HG03378 (cell line): Measurements from ENCODE around the gene NECAB2.

ENCODE experiments used
- ATAC-seq: cut with Tn5 transposase; IDR thresholded peaks from one replicate; pipeline ENCODE4 v1.9.1; 2021; ENCODE audit warnings: mild to moderate bottlenecking, moderate library complexity; ENCODE audit not compliant: unreplicated experiment

NECAB2 gene

DNA sequence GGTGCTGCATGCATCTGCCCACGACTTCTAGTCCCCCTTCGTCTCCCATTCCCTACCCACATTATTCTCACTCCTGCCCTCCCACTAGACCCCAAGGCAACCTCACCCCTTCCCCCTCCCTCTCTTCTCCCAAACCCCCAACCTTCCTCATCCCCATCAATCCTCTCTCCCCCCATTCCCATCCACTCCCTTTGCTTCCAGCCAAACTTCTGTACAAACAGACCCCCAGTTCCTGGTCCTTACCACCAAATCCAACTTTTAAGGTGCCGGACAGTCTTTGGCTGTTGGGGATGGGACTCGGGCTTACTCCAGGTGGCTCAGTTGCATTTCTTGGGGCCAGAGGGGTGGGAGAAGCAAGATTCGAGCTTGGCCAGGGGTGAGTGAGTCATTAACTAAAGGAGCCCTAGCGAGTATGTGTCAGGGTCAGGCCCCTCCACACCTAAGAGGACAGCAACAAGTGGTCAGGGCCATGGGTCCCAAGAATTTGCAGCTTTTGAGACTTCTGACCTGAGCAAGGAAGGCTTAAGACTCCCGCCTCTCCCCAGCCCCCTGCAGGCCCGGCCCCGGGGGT lies 74.3 kb downstream of the NECAB2 start, which contains the start of gene SLC38A8:
Gene SLC38A8, minus strand, starts transcription at position 488 of the 571 bp plus-strand sequence. CDS start 638 bp downstream, outside the sequence.
- no peak for ATAC-seq

DNA sequence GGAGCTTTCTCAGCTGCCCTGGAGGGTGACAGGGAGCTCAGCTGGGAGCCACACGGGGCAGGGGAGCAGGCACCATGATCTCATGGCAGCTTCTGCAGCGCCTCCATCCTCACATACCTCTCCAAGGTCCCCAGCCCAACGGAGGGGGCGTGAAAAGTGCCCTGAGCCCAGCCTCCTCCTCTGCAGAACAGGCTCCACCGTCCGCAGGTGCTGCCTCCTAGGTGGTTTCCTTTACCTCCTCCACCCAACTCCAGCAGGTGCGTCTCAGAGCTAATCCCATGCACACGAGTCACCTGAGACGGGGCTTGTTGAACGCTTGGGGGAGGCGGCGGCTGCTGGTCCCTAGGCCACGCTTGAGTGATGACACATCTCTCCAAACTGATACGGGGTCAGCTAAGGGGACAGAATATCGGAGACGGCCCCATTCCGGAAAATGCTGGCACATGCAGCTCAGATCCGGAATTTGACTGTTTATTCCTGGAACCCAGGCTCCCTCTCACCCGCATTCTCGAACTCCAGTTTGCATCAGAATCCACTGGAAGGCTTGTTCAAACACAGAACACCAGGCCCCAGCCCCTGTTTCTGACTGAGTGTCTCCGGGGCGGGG lies 74.9 kb downstream of the NECAB2 start:
- ATAC-seq, result no peak

GRCh38 chr16:84043486-84044117 lies 75.6 kb downstream of the NECAB2 start:
- no peak for ATAC-seq

- no peak for ATAC-seq
Observed at GRCh38 chr16:84044118-84044488, 76.1 kb downstream of the NECAB2 start.

- ATAC-seq, result no peak
Observed at GRCh38 chr16:84045001-84045817, 77.2 kb downstream of the NECAB2 start.

DNA sequence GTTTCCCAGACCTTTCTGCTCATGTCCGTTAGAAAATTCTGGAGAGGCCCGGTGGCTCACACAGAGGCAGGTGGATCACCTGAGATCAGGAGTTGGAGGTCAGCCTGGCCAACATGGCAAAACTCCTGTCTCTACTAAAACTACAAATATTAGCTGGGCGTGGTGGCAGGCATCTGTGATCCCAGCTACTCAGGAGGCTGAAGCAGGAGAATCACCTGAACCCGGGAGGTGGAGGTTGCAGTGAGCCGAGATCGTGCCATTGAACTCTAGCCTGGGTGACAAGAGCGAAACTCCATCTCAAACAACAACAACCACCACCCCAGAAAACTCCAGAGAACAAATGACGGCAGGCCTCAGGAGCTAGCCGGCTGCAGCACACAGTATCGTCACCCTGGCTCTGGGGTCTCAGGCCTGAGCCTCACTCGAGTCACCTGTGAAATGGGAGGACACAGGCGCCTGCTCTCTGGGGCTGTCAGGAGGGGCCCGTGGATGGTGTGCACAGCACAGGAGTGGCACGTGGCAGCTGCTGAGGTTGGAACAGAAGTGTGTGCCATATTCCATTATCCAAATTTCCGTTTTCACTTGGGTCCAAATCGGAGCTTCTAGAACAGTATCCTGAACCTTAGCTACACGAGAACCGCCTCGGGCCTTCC lies 77.9 kb downstream of the NECAB2 start:
- ATAC-seq, result no peak

DNA sequence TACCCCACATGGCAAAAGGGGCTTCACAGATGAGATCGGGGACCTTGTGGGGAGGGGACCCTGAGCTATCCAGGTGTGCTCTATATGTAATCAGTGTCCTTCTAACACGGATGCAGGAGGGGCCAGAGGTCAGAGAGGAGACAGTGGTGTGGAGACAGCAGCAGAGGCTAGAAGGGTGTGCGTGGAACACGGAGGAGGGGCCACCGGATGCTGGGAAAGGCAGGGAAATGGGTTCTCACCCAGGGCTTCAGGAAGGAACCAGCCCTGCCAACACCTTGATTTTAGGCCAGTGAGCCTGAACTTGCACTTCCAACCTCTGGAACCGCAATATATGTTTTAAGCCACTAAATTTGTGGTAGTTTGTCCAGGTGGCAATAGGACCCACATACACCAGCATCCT lies 79.2 kb downstream of the NECAB2 start:
- ATAC-seq, result no peak

- no peak for ATAC-seq
Observed at GRCh38 chr16:84047626-84048025, 79.6 kb downstream of the NECAB2 start.

- no peak for ATAC-seq
Observed at GRCh38 chr16:84048270-84048669, 80.2 kb downstream of the NECAB2 start.

DNA sequence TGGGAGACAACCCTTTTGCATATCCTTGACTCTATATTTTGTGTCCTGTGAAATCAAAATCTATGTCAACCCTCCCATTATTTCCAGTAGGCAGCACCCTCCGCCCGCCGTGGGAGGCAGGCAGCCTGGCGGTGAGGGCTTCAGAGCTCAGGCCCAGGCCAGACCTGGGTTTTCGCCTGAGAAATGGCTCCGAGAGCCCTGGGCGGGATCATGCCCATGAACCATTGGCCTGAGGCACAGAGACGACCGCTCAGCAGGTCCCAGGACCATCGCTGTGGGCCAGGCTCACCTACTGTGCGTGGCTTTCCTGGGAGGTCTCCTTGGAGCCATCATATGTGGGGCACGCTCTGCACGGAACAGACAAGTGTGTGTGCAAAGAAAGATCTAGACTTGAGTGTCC lies 80.8 kb downstream of the NECAB2 start:
- no peak for ATAC-seq

- no peak for ATAC-seq
Observed at GRCh38 chr16:84049403-84050060, 81.5 kb downstream of the NECAB2 start.

GRCh38 chr16:84050316-84050715 lies 82.3 kb downstream of the NECAB2 start:
- ATAC-seq, result no peak

DNA sequence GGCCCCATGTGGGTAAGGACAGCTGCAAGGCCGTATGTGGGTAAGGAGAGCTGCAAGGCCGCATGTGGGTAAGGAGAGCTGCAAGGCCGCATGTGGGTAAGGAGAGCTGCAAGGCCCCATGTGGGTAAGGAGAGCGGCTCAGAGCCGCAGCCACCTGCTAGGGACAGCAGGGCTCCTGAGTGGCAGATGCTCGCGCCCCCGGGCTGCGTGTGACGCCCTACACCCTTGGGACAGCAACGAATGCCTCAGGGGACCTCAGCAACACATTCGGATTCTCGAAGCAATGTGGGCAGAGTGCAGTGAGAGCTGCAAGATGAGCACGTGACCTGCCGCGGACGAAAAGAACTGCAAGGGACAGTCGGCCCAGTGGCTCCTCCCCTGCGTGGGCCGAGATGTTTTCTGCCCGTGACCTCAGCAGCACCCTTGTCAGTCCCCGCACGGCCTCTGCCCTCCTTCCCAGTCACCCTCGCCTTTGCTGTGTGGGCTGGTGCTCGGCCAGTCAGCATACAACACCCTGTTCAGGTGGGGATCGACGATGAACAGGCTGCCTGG lies 84.1 kb downstream of the NECAB2 start:
- ATAC-seq, result no peak
